ENCODE data around the gene AKAP13.

DNA sequence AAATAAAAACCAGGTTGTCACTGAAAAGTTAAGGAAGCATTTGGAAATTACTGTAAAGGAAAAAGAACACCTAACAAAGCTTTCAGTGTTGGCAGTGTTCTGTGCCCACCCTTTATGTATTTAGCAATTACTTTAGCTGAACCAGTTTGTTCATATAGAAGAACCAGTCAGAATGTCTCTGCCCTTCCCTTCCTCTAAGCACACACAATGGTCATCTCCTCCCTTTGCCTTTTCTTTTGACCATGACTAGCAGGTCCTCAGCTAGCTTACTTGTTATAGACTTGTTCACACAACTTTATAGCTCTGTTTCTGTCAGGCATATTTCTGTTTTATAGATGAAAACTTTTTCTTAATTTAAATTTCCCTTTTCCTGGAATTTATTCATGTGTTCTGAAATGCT, 59.6 kb downstream of the AKAP13 start:
- TF ChIP-seq POLR2A (IDR thresholded peaks at IDR 0.05) (no peak), EP300 (IDR thresholded peaks at IDR 0.05) (no peak), POLR2AphosphoS5 (IDR thresholded peaks at IDR 0.05) (no peak)
- TF ChIP-seq, protein P1, sequence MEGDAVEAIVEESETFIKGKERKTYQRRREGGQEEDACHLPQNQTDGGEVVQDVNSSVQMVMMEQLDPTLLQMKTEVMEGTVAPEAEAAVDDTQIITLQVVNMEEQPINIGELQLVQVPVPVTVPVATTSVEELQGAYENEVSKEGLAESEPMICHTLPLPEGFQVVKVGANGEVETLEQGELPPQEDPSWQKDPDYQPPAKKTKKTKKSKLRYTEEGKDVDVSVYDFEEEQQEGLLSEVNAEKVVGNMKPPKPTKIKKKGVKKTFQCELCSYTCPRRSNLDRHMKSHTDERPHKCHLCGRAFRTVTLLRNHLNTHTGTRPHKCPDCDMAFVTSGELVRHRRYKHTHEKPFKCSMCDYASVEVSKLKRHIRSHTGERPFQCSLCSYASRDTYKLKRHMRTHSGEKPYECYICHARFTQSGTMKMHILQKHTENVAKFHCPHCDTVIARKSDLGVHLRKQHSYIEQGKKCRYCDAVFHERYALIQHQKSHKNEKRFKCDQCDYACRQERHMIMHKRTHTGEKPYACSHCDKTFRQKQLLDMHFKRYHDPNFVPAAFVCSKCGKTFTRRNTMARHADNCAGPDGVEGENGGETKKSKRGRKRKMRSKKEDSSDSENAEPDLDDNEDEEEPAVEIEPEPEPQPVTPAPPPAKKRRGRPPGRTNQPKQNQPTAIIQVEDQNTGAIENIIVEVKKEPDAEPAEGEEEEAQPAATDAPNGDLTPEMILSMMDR (IDR thresholded peaks at IDR 0.05) = no peak
